Left cardiac atrium (tissue), 4 donors: Measurements from ENCODE around the gene PCTP. TPM values are rescaled to one million over a fixed set of nuclear protein-coding genes. Genes with fewer than 3 reads are reported as not detected.

ENCODE experiments used
- ATAC-seq, 2 donors: fragments of 200-7000 bp; cut with Tn5 transposase; one replicate each; pipeline ENCODE4 v1.9.1; 2020; ENCODE audit warnings: mild to moderate bottlenecking in 2 of 2, moderate library complexity in 2 of 2
- DNase-seq: peaks from one replicate; pipeline ENCODE4 v3.0.0-alpha.2; 2020
- intact Hi-C, 2 donors: fragments of 100-400 bp; cut with DNase I; formaldehyde crosslinking; loops; one replicate each; pipeline versions ENCODE4 v1.14.1 to v1.15.1; 2022 to 2023
- total RNA-seq, 2 donors: library from RNA; stranded (reverse); fragmentation: NEBNext Ultra II Directional; extraction: Animal tissue kit (Norgen Biotek cat#: 25700); gene quantifications; one replicate each; pipeline ENCODE4 v1.2.1, GENCODE V29; 2021
- donor health status: DM: no; HTN: yes; CAD: no.
- donor health status: DM: no; HTN: yes; CAD: no; lungs with severe emphysema.
- donor health status: DM: yes; HTN: yes; CAD: no.
- donor health status: Dilated cardiomyopathy.

The PCTP gene
- total RNA-seq, 2 donors from 2014 or later: 15.1 to 20.0 TPM

- ATAC-seq (no peak), DNase-seq (no peak)
- intact Hi-C loops: no loop called here
Observed at GRCh38 chr17:55776271-55776670, 25.4 kb downstream of the PCTP start.

GRCh38 chr17:55777471-55777971 lies 26.7 kb downstream of the PCTP start:
- DNase-seq: no peak
- intact Hi-C loops: no loop called here
- no peak for ATAC-seq

- no peak for DNase-seq
- intact Hi-C loops: no loop called here
- no peak for ATAC-seq
Observed at GRCh38 chr17:55778389-55779118, 27.7 kb downstream of the PCTP start.

- intact Hi-C loops: no loop called here
- peak; percentile 77 for DNase-seq
- peak; percentile 90 to 97 for ATAC-seq
Observed at GRCh38 chr17:55783684-55784245, 32.9 kb downstream of the PCTP start.

GRCh38 chr17:55784666-55785065 lies 33.8 kb downstream of the PCTP start:
- ATAC-seq: no peak
- no peak for DNase-seq
- intact Hi-C loops: no loop called here

GRCh38 chr17:55785181-55785580 lies 34.3 kb downstream of the PCTP start:
- intact Hi-C loops: no loop called here
- DNase-seq (no peak), ATAC-seq (no peak)

GRCh38 chr17:55793272-55793671 lies 42.4 kb downstream of the PCTP start:
- intact Hi-C loops: no loop called here
- ATAC-seq (no peak), DNase-seq (no peak)

GRCh38 chr17:55794725-55795482 lies 44.1 kb downstream of the PCTP start:
- intact Hi-C loops: no loop called here
- ATAC-seq (no peak), DNase-seq (no peak)

- intact Hi-C loops: no loop called here
- DNase-seq (no peak), ATAC-seq (no peak)
Observed at GRCh38 chr17:55806745-55807495, 56.1 kb downstream of the PCTP start.

GRCh38 chr17:55811536-55811935 lies 60.7 kb downstream of the PCTP start:
- ATAC-seq (peak in 1 of 2 donors; percentile 24), DNase-seq (peak; percentile 22)
- intact Hi-C loops: loop anchor here in 1 of 2 donors (10.0 kb wide), 1 partner anchor 87 kb away; the partner anchor contains the start of gene TMEM100

GRCh38 chr17:55812323-55812722 lies 61.5 kb downstream of the PCTP start:
- no peak for DNase-seq
- ATAC-seq: no peak
- intact Hi-C loops: loop anchor here in 1 of 2 donors (10.0 kb wide), 1 partner anchor 88 kb away; the partner anchor contains the start of gene TMEM100

GRCh38 chr17:55813944-55814343 lies 63.1 kb downstream of the PCTP start:
- intact Hi-C loops: loop anchor here in 1 of 2 donors (10.0 kb wide), 1 partner anchor 89 kb away; the partner anchor contains the start of gene TMEM100
- DNase-seq: no peak
- peak; percentile 9 to 11 for ATAC-seq

- DNase-seq: peak; percentile 52
- intact Hi-C loops: loop anchor here in 1 of 2 donors (10.0 kb wide), 1 partner anchor 90 kb away; the partner anchor contains the start of gene TMEM100
- peak; percentile 89 to 92 for ATAC-seq
Observed at GRCh38 chr17:55814377-55814776, 63.5 kb downstream of the PCTP start.

GRCh38 chr17:55816532-55817396 lies 65.9 kb downstream of the PCTP start:
- DNase-seq: no peak
- no peak for ATAC-seq
- intact Hi-C loops: loop anchor here in 1 of 2 donors (10.0 kb wide), 1 partner anchor 92 kb away; the partner anchor contains the start of gene TMEM100

- intact Hi-C loops: loop anchor here in 1 of 2 donors (10.0 kb wide), 1 partner anchor 93 kb away; the partner anchor contains the start of gene TMEM100
- no peak for DNase-seq
Observed at GRCh38 chr17:55817397-55817709, 66.5 kb downstream of the PCTP start.

GRCh38 chr17:55818026-55818425 lies 67.2 kb downstream of the PCTP start:
- no peak for ATAC-seq
- intact Hi-C loops: loop anchor here in 1 of 2 donors (10.0 kb wide), 1 partner anchor 93 kb away; the partner anchor contains the start of gene TMEM100
- DNase-seq: no peak

More at GRCh38 chr17:55817397-55817709, 66.5 kb downstream of the PCTP start:
- no peak for ATAC-seq

GRCh38 chr17:55818451-55819375 lies 67.9 kb downstream of the PCTP start:
- no peak for ATAC-seq
- DNase-seq: no peak
- intact Hi-C loops: loop anchor here in 1 of 2 donors (10.0 kb wide), 1 partner anchor 94 kb away; the partner anchor contains the start of gene TMEM100
